H1 (cell line): ENCODE data around the gene DNAJB13. TPM values are rescaled to one million over a fixed set of nuclear protein-coding genes. Genes with fewer than 3 reads are reported as not detected.

ENCODE experiments used
- CTCF ChIA-PET: fragments of 300-600 bp; sonication (Branson Sonifier 250); formaldehyde crosslinking; loops from one replicate; lab custom pipeline; 2021; ENCODE audit not compliant: partially characterized antibody; lab: Charles Lee
- POLR2A ChIA-PET: fragments of 300-600 bp; sonication (Branson Sonifier 250); formaldehyde crosslinking; loops from one replicate; lab custom pipeline; 2021; ENCODE audit warnings: inconsistent platforms; ENCODE audit not compliant: partially characterized antibody; lab: Charles Lee
- DNase-seq, 2 experiments: peaks; one replicate each; pipeline versions ENCODE4 v3.0.0 to v3.0.0-alpha.2; 2010 to 2022; ENCODE audit warnings: low spot score in 2 of 2, low read depth in 1 of 2, mixed read lengths in 1 of 2
- FAIRE-seq: peaks from 2 replicates; lab custom pipeline; 2011; peaks lifted over from hg19 to GRCh38; lab: Jason Lieb, UNC
- H2AFZ ChIP-seq: 2 replicates; pipeline ENCODE4 v1.8.1; 2012; ENCODE audit warnings: low read length, inconsistent platforms
- H2AK5ac ChIP-seq: 2 replicates; pipeline ENCODE4 v1.6.1; 2013; ENCODE audit warnings: low read depth, low read length
- H2BK120ac ChIP-seq: replicated peaks from 2 replicates; pipeline ENCODE3; 2013; ENCODE audit warnings: low read depth, low read length, inconsistent platforms
- H2BK12ac ChIP-seq: 2 replicates; pipeline ENCODE4 v1.6.1; 2013; ENCODE audit warnings: low read depth, low read length
- H2BK15ac ChIP-seq: 2 replicates; pipeline ENCODE4 v1.6.1; 2013; ENCODE audit warnings: low read length
- H2BK20ac ChIP-seq: 2 replicates; pipeline ENCODE4 v1.6.1; 2013; ENCODE audit warnings: low read length
- H2BK5ac ChIP-seq: 2 replicates; pipeline ENCODE4 v1.6.1; 2013; ENCODE audit warnings: low read depth, low read length
- H3K14ac ChIP-seq: 2 replicates; pipeline ENCODE4 v1.6.1; 2013; ENCODE audit warnings: inconsistent platforms; ENCODE audit not compliant: insufficient read length
- H3K18ac ChIP-seq: 2 replicates; pipeline ENCODE4 v1.6.1; 2013; ENCODE audit warnings: low read length; ENCODE audit errors: extremely low read depth
- H3K23ac ChIP-seq: 2 replicates; pipeline ENCODE4 v1.6.1; 2013; ENCODE audit warnings: inconsistent platforms; ENCODE audit not compliant: insufficient read length
- H3K23me2 ChIP-seq: 2 replicates; pipeline ENCODE4 v1.6.1; 2013; ENCODE audit warnings: low read depth, low read length
- H3K27ac ChIP-seq: 2 replicates; pipeline ENCODE4 v1.6.1; 2011; ENCODE audit warnings: low read depth, low read length, inconsistent platforms
- H3K27me3 ChIP-seq, 4 experiments: replicated peaks in 1 of 4; 1 replicate in 1 of 4; 2 replicates in 3 of 4; pipeline versions ENCODE4 v1.6.1 to v1.8.1; 2011 to 2013; ENCODE audit warnings: low read length in 3 of 4, mild to moderate bottlenecking in 3 of 4, inconsistent platforms in 2 of 4, mixed read lengths in 2 of 4, moderate library complexity in 1 of 4; ENCODE audit not compliant: control insufficient read depth in 3 of 4, insufficient read depth in 3 of 4; ENCODE audit errors: extremely low read depth in 1 of 4
- H3K36me3 ChIP-seq, 4 experiments: 2 replicates each; pipeline versions ENCODE4 v1.6.1 to v1.8.1; 2011 to 2013; ENCODE audit warnings: mild to moderate bottlenecking in 4 of 4, low read length in 3 of 4, moderate library complexity in 2 of 4, control low read depth in 1 of 4, inconsistent platforms in 1 of 4; ENCODE audit not compliant: insufficient read depth in 4 of 4, control insufficient read depth in 2 of 4
- H3K4ac ChIP-seq: replicated peaks from 2 replicates; pipeline ENCODE3; 2013; ENCODE audit warnings: low read length, low read depth, mixed read lengths, inconsistent platforms; ENCODE audit not compliant: insufficient read length
- H3K4me1 ChIP-seq, 4 experiments: replicated peaks in 1 of 4; 1 replicate in 1 of 4; 2 replicates in 3 of 4; pipeline versions ENCODE4 v1.6.1 to v1.8.1; 2011 to 2013; ENCODE audit warnings: low read length in 3 of 4, inconsistent platforms in 2 of 4, mixed read lengths in 1 of 4; ENCODE audit not compliant: insufficient read depth in 4 of 4, control insufficient read depth in 3 of 4
- H3K4me2 ChIP-seq, 2 experiments: 2 replicates each; pipeline versions ENCODE4 v1.6.1 to v1.8.1; 2011 to 2013; ENCODE audit warnings: low read depth in 2 of 2, low read length in 2 of 2, control low read depth in 1 of 2, inconsistent platforms in 1 of 2, mild to moderate bottlenecking in 1 of 2; ENCODE audit not compliant: insufficient read depth in 1 of 2
- H3K4me3 ChIP-seq, 4 experiments: fragments of 200-600, 300-600 bp in 1 of 4; sonication (generic), shearing (Covaris generic), sonication (Bioruptor Twin) in 1 of 4; 2 replicates each; pipeline versions ENCODE4 v1.5.1 to v1.8.1; 2011 to 2016; ENCODE audit warnings: low read length in 4 of 4, low read depth in 3 of 4, control low read depth in 2 of 4, inconsistent platforms in 2 of 4, mild to moderate bottlenecking in 2 of 4, mixed read lengths in 1 of 4, moderate library complexity in 1 of 4; ENCODE audit not compliant: insufficient read depth in 2 of 4; ENCODE audit errors: extremely low read depth in 1 of 4
- H3K56ac ChIP-seq: replicated peaks from 2 replicates; pipeline ENCODE3; 2013; ENCODE audit warnings: low read depth, mild to moderate bottlenecking, mixed read lengths, low read length, inconsistent platforms; ENCODE audit not compliant: insufficient read length
- H3K79me1 ChIP-seq: 2 replicates; pipeline ENCODE4 v1.6.1; 2013; ENCODE audit warnings: low read depth, low read length, control low read depth
- H3K79me2 ChIP-seq, 2 experiments: 2 replicates each; pipeline versions ENCODE4 v1.6.1 to v1.8.1; 2012 to 2013; ENCODE audit warnings: low read length in 2 of 2, mild to moderate bottlenecking in 2 of 2, inconsistent platforms in 1 of 2; ENCODE audit not compliant: insufficient read depth in 2 of 2, control insufficient read depth in 1 of 2
- H3K9ac ChIP-seq, 4 experiments: replicated peaks in 1 of 4; 1 replicate in 1 of 4; 2 replicates in 3 of 4; pipeline versions ENCODE4 v1.6.1 to v1.8.1; 2011 to 2013; ENCODE audit warnings: low read depth in 3 of 4, low read length in 3 of 4, control low read depth in 2 of 4, mild to moderate bottlenecking in 2 of 4, moderate library complexity in 2 of 4, inconsistent platforms in 1 of 4; ENCODE audit errors: extremely low read depth in 1 of 4
- H3K9me3 ChIP-seq, 2 experiments: 2 replicates each; pipeline versions ENCODE4 v1.6.1 to v1.8.1; 2012 to 2013; ENCODE audit warnings: mild to moderate bottlenecking in 2 of 2, moderate library complexity in 2 of 2, control low read depth in 1 of 2, inconsistent platforms in 1 of 2, low read depth in 1 of 2, low read length in 1 of 2, mixed read lengths in 1 of 2; ENCODE audit not compliant: insufficient read depth in 2 of 2
- H4K20me1 ChIP-seq, 2 experiments: replicated peaks in 1 of 2; 2 replicates each; pipeline versions ENCODE3 to v1.8.1; 2011 to 2013; ENCODE audit warnings: inconsistent platforms in 2 of 2, low read length in 2 of 2, mild to moderate bottlenecking in 1 of 2; ENCODE audit not compliant: insufficient read depth in 2 of 2, control insufficient read depth in 1 of 2
- H4K5ac ChIP-seq: 2 replicates; pipeline ENCODE4 v1.6.1; 2013; ENCODE audit warnings: low read length, low read depth, mixed read lengths, inconsistent platforms; ENCODE audit not compliant: insufficient read length
- H4K8ac ChIP-seq: 2 replicates; pipeline ENCODE4 v1.8.0; 2013; ENCODE audit warnings: mild to moderate bottlenecking, moderate library complexity, low read length, inconsistent platforms; ENCODE audit not compliant: insufficient read depth; ENCODE audit errors: extremely low read depth
- H4K91ac ChIP-seq: replicated peaks from 2 replicates; pipeline ENCODE3; 2013; ENCODE audit warnings: low read length, mixed read lengths, inconsistent platforms; ENCODE audit not compliant: insufficient read length
- CREB1 ChIP-seq: IDR thresholded peaks from 2 replicates; pipeline ENCODE4 v1.6.1; 2012; ENCODE audit warnings: inconsistent platforms
- EZH2 ChIP-seq: fragments of 200-600 bp; sonication (generic); IDR thresholded peaks from 2 replicates; pipeline ENCODE4 v1.7.1; 2012; ENCODE audit warnings: low read depth, mild to moderate bottlenecking, moderate library complexity, low read length, inconsistent platforms; ENCODE audit not compliant: severe bottlenecking
- GTF2F1 ChIP-seq: IDR thresholded peaks from 2 replicates; pipeline ENCODE4 v1.6.1; 2012; ENCODE audit warnings: low read depth, low read length, improper control_type of control experiment, borderline replicate concordance
- NRF1 ChIP-seq: IDR thresholded peaks from 2 replicates; pipeline ENCODE4 v1.6.1; 2011; ENCODE audit warnings: mild to moderate bottlenecking, low read depth, low read length, improper control_type of control experiment
- PHF8 ChIP-seq: fragments of 200-600 bp; sonication (generic); conservative IDR thresholded peaks from 2 replicates; pipeline ENCODE4 v1.7.1; 2012; ENCODE audit warnings: low read depth, mild to moderate bottlenecking, inconsistent platforms, low read length, moderate library complexity
- POLR2AphosphoS5 ChIP-seq: IDR thresholded peaks from 2 replicates; pipeline ENCODE4 v1.6.1; 2011; ENCODE audit warnings: low read depth, low read length
- RXRA ChIP-seq: IDR thresholded peaks from 2 replicates; pipeline ENCODE4 v1.6.1; 2011; ENCODE audit warnings: low read depth, mild to moderate bottlenecking, low read length, moderate library complexity; ENCODE audit not compliant: insufficient read depth
- SRF ChIP-seq: IDR thresholded peaks from 2 replicates; pipeline ENCODE4 v1.6.1; 2011; ENCODE audit warnings: mild to moderate bottlenecking, low read depth, low read length, moderate library complexity
- TCF12 ChIP-seq: IDR thresholded peaks from 2 replicates; pipeline ENCODE4 v1.6.1; 2011; ENCODE audit warnings: low read depth, mild to moderate bottlenecking, low read length
- WGBS, 2 experiments: shearing (Covaris generic) in 1 of 2; methylation state at CpG; one replicate each; pipeline versions ENCODE4 v1.1.6 to v1.1.7; 2013 to 2015; ENCODE audit warnings: low lambda C conversion rate in 2 of 2, mixed read lengths in 2 of 2, inconsistent platforms in 1 of 2, low coverage in 1 of 2, missing lambda C conversion rate in 1 of 2; ENCODE audit not compliant: insufficient replicate concordance in 2 of 2, insufficient coverage in 1 of 2, insufficient read length in 1 of 2; ENCODE audit errors: extremely low coverage in 1 of 2, missing lambda C conversion rate in 1 of 2; 5-methylcytosine and 5-hydroxymethylcytosine counted together
- polyA plus RNA-seq, 7 experiments: library from polyadenylated mRNA; depleted of rRNA in 3 of 7; stranded (reverse) in 5 of 7; unstranded in 2 of 7; fragments of >200 nt in 5 of 7; fragments of 200-250 nt in 2 of 7; gene quantifications; 1 replicate in 5 of 7; 2 replicates in 1 of 7; 4 replicates in 1 of 7; pipeline versions ENCODE4 v1.2.1 to v1.2.3, GENCODE V29; 2011 to 2013; ENCODE audit warnings: missing spikeins in 2 of 7, mixed read lengths in 2 of 7
- total RNA-seq: library from RNA; stranded (reverse); fragmentation: NEBNext Ultra II Directional; extraction: Animal tissue kit (Norgen Biotek cat#: 25700); gene quantifications from 2 replicates; pipeline ENCODE4 v1.2.1, GENCODE V29; 2021
- TF ChIP-seq, protein P1 (sequence below), 3 experiments: IDR thresholded peaks; 1 replicate in 2 of 3; 2 replicates in 1 of 3; pipeline versions ENCODE4 v1.5.1 to v1.6.1; 2011; ENCODE audit warnings: low read length in 3 of 3, mild to moderate bottlenecking in 3 of 3, inconsistent platforms in 2 of 3, low read depth in 1 of 3, moderate library complexity in 1 of 3; ENCODE audit not compliant: insufficient read depth in 1 of 3; ENCODE audit errors: control extremely low read depth in 1 of 3
- TF ChIP-seq, protein P2 (sequence below): IDR thresholded peaks from 2 replicates; pipeline ENCODE4 v1.6.1; 2012; ENCODE audit warnings: inconsistent platforms

DNAJB13 gene
- total and polyA plus RNA-seq, 2 of the 8 experiments (the other 6 are each of a cell fraction or from before 2014, with no cell fraction given) = 0.27 TPM; not detected in 1

- DNase-seq (no peak), FAIRE-seq (no peak)
- H3K36me3 ChIP-seq = no peaks in the 10 kb centered on the region; a peak in 2 of 8 replicates
- no peak overlapping the region for H2BK15ac ChIP-seq
- WGBS, 2 experiments = 84% methylated on average over 7 of the region's 7 CpGs; no CpG with 5 or more reads in 1 of the 2 experiments
- H4K20me1 ChIP-seq = peaks cover 0 to 2% of the 10 kb centered on the region in 2 experiments
- no peak overlapping the region for H2BK20ac ChIP-seq
- H3K27ac ChIP-seq = no peak overlapping the region
- no peaks in the 10 kb centered on the region for H3K9me3 ChIP-seq
- H3K14ac ChIP-seq = no peak overlapping the region
- H2BK12ac ChIP-seq = no peak overlapping the region
- H3K79me1 ChIP-seq = no peaks in the 10 kb centered on the region
- no peaks in the 10 kb centered on the region for H3K23me2 ChIP-seq
- ChIA-PET CTCF (interaction anchor here (0.6 to 0.7 kb wide), 2 partner anchors 9 to 738 kb away, joined by 3 read pairs; no protein-coding TSS in a partner anchor), POLR2A (interaction anchor here (2.6 kb wide), 1 partner anchor 12 kb away, joined by 7 read pairs; no protein-coding TSS in a partner anchor)
- H3K18ac ChIP-seq = no peak overlapping the region
- no peaks in the 10 kb centered on the region for H3K27me3 ChIP-seq
- H3K9ac ChIP-seq = no peak overlapping the region
- H3K56ac ChIP-seq = no peak overlapping the region
- no peak overlapping the region for H3K4ac ChIP-seq
- no peak overlapping the region for H4K91ac ChIP-seq
- no peaks in the 10 kb centered on the region for H3K79me2 ChIP-seq
- H4K8ac ChIP-seq = no peak overlapping the region
- H3K4me1 ChIP-seq = no peaks in the 10 kb centered on the region
- H2BK5ac ChIP-seq = no peak overlapping the region
- H4K5ac ChIP-seq = no peak overlapping the region
- no peak overlapping the region for H3K4me2 ChIP-seq
- H2AK5ac ChIP-seq = no peak overlapping the region
- H2AFZ ChIP-seq = no peak overlapping the region
- H3K4me3 ChIP-seq = no peak overlapping the region
- no peak overlapping the region for H2BK120ac ChIP-seq
- no peak overlapping the region for H3K23ac ChIP-seq
- TF ChIP-seq PHF8 = no peak
- no peak for TF ChIP-seq EZH2
- TF ChIP-seq RXRA = no peak
- TF ChIP-seq NRF1 = no peak
- TF ChIP-seq GTF2F1 = no peak
- no peak for TF ChIP-seq CREB1
- no peak for TF ChIP-seq TCF12
- TF ChIP-seq POLR2AphosphoS5 = no peak
- TF ChIP-seq, protein P1, sequence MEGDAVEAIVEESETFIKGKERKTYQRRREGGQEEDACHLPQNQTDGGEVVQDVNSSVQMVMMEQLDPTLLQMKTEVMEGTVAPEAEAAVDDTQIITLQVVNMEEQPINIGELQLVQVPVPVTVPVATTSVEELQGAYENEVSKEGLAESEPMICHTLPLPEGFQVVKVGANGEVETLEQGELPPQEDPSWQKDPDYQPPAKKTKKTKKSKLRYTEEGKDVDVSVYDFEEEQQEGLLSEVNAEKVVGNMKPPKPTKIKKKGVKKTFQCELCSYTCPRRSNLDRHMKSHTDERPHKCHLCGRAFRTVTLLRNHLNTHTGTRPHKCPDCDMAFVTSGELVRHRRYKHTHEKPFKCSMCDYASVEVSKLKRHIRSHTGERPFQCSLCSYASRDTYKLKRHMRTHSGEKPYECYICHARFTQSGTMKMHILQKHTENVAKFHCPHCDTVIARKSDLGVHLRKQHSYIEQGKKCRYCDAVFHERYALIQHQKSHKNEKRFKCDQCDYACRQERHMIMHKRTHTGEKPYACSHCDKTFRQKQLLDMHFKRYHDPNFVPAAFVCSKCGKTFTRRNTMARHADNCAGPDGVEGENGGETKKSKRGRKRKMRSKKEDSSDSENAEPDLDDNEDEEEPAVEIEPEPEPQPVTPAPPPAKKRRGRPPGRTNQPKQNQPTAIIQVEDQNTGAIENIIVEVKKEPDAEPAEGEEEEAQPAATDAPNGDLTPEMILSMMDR (IDR thresholded peaks at IDR 0.05; ENCODE audit: control extremely low read depth in 1 of 3, insufficient read depth in 1 of 3, low read depth in 1 of 3, low read length in 3 of 3) = no peak
- TF ChIP-seq, protein P2, sequence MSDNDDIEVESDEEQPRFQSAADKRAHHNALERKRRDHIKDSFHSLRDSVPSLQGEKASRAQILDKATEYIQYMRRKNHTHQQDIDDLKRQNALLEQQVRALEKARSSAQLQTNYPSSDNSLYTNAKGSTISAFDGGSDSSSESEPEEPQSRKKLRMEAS = no peak
- TF ChIP-seq SRF = no peak
Measured at GRCh38 chr11:74006743-74007304, 56.0 kb downstream of the DNAJB13 start.
